ENCODE measurements around the gene UPP1.

DNA sequence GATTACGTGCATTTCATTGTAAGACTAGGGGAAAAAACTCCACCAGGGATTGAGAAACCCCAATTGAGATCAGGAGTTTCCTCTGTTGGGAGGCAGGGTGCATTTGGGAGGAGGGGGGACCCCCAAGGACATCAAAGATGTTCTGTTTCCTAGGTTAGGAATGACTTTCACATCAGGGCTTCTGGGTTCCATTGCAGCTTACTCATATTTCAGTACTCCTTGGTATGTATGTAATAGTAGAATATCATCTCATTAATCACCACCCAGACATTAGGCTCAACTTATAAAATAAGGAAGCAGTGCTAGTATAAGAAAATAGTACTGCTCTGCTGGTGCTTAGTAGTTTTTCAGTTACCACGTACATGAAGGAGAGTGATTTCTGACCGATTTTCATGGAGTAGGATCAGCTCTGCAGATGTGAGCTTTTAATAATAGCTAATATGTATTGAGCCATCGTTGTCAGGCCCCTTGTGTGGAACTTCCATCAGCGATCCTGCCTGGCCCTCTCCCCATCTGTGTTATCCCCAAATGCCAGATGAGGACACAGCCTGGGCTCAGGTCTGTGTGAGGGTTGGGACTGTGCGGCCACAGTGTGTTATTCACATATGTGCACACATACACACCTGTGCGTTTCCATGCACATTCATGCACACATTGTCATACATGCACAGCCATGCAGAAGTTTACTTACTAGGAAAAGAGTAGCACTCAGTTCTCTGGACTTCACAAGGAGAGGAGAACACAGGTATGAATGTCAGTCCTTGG is 23.5 kb downstream of the UPP1 start:
- TF ChIP-seq MYC (IDR thresholded peaks at IDR 0.05; ENCODE audit: insufficient read depth, insufficient read length, insufficient replicate concordance, low read length, severe bottlenecking), result no peak
- TF ChIP-seq CTCF (IDR thresholded peaks at IDR 0.05 in 2 of 3, conservative IDR thresholded peaks at IDR 0.05 in 1 of 3; ENCODE audit: control insufficient read depth in 2 of 3, extremely low read depth in 1 of 3, insufficient read depth in 1 of 3, low read depth in 3 of 3, low read length in 3 of 3), result no peak
- no peak for TF ChIP-seq POLR2A (IDR thresholded peaks at IDR 0.05; ENCODE audit: low read depth, low read length)
